IMR-90 (cell line): ENCODE results near the gene FNIP1. TPM values are rescaled to one million over a fixed set of nuclear protein-coding genes. Genes with fewer than 3 reads are reported as not detected.
A peak's percentile ranks its signal among the peaks of the same experiment; 100 is the strongest.

Source experiments
- ATAC-seq: fragments of 200-7000 bp; cut with Tn5 transposase; 2 replicates; pipeline ENCODE4 v1.9.1; 2020; ENCODE audit warnings: low read depth, mild to moderate bottlenecking, moderate library complexity
- BruUV-seq: library from RNA; stranded (reverse); fragments of 400-500 nt; replicated peaks from 2 replicates; lab custom pipeline; 2021; lab: Mats Ljungman, UMichigan
- CTCF ChIA-PET: fragments of 300-600 bp; formaldehyde crosslinking; extraction: SDS; loops from one replicate; lab custom pipeline; 2021; ENCODE audit warnings: antibody characterized with exemption; lab: Yijun Ruan, JAX
- POLR2A ChIA-PET: fragments of 300-600 bp; sonication (Branson Sonifier 250); formaldehyde crosslinking; loops from one replicate; lab custom pipeline; 2022; ENCODE audit warnings: antibody characterized with exemption; ENCODE audit not compliant: unreplicated experiment; lab: Charles Lee
- DNase-seq: peaks from one replicate; pipeline ENCODE4 v3.0.0; 2013
- H2AFZ ChIP-seq: replicated peaks from 2 replicates; pipeline ENCODE3; 2013; ENCODE audit warnings: low read length, mild to moderate bottlenecking; ENCODE audit not compliant: poor library complexity
- H2AK5ac ChIP-seq: 2 replicates; pipeline ENCODE4 v1.6.1; 2013; ENCODE audit warnings: low read depth, low read length, inconsistent platforms
- H2AK9ac ChIP-seq: replicated peaks from 2 replicates; pipeline ENCODE3; 2013; ENCODE audit warnings: mild to moderate bottlenecking, low read depth, low read length, moderate library complexity; ENCODE audit not compliant: poor library complexity
- H2BK120ac ChIP-seq: 2 replicates; pipeline ENCODE4 v1.6.1; 2013; ENCODE audit warnings: low read depth, low read length, inconsistent platforms
- H2BK15ac ChIP-seq: 3 replicates; pipeline ENCODE4 v1.6.1; 2013; ENCODE audit warnings: low read depth, low read length, inconsistent platforms
- H2BK20ac ChIP-seq: 2 replicates; pipeline ENCODE4 v1.6.1; 2013; ENCODE audit warnings: low read depth, mild to moderate bottlenecking, inconsistent platforms, low read length, moderate library complexity
- H2BK5ac ChIP-seq: 2 replicates; pipeline ENCODE4 v1.6.1; 2013; ENCODE audit warnings: mild to moderate bottlenecking, low read depth, low read length, inconsistent platforms; ENCODE audit not compliant: poor library complexity, severe bottlenecking
- H3K14ac ChIP-seq: replicated peaks from 2 replicates; pipeline ENCODE4 v1.6.1; 2013; ENCODE audit warnings: low read depth, low read length, inconsistent platforms
- H3K18ac ChIP-seq: 2 replicates; pipeline ENCODE4 v1.6.1; 2013; ENCODE audit warnings: low read depth, low read length, control low read depth
- H3K23ac ChIP-seq: 2 replicates; pipeline ENCODE4 v1.6.1; 2013; ENCODE audit warnings: low read depth, low read length, inconsistent platforms
- H3K27ac ChIP-seq: 2 replicates; pipeline ENCODE4 v1.5.1; 2013; ENCODE audit warnings: mild to moderate bottlenecking, control low read depth, low read length; ENCODE audit not compliant: insufficient read depth
- H3K27me3 ChIP-seq: 2 replicates; pipeline ENCODE4 v1.6.1; 2013; ENCODE audit warnings: low read length; ENCODE audit not compliant: control insufficient read depth, insufficient read depth
- H3K36me3 ChIP-seq: 2 replicates; pipeline ENCODE4 v1.6.1; 2013; ENCODE audit warnings: low read length, mixed read lengths; ENCODE audit not compliant: control insufficient read depth, insufficient read depth
- H3K4ac ChIP-seq: 2 replicates; pipeline ENCODE4 v1.6.1; 2013; ENCODE audit warnings: low read depth, low read length, inconsistent platforms
- H3K4me1 ChIP-seq: 2 replicates; pipeline ENCODE4 v1.6.1; 2013; ENCODE audit warnings: low read length, mixed read lengths; ENCODE audit not compliant: control insufficient read depth, insufficient read depth
- H3K4me2 ChIP-seq: 2 replicates; pipeline ENCODE4 v1.6.1; 2013; ENCODE audit warnings: low read depth, mild to moderate bottlenecking, control low read depth, low read length, moderate library complexity
- H3K4me3 ChIP-seq: 2 replicates; pipeline ENCODE4 v1.5.1; 2013; ENCODE audit warnings: low read depth, mild to moderate bottlenecking, control low read depth, low read length, moderate library complexity; ENCODE audit not compliant: insufficient read depth
- H3K56ac ChIP-seq: 2 replicates; pipeline ENCODE4 v1.6.1; 2013; ENCODE audit warnings: low read length, inconsistent platforms; ENCODE audit not compliant: insufficient read depth; ENCODE audit errors: extremely low read depth
- H3K79me1 ChIP-seq, 2 experiments: 2 replicates each; pipeline ENCODE4 v1.6.1; 2013; ENCODE audit warnings: low read length in 2 of 2, inconsistent platforms in 1 of 2, low read depth in 1 of 2
- H3K9ac ChIP-seq: 2 replicates; pipeline ENCODE4 v1.6.1; 2013; ENCODE audit warnings: low read depth, low read length, control low read depth
- H3K9me1 ChIP-seq: 2 replicates; pipeline ENCODE4 v1.6.1; 2013; ENCODE audit warnings: low read length, inconsistent platforms; ENCODE audit not compliant: insufficient read depth
- H3K9me3 ChIP-seq: 2 replicates; pipeline ENCODE4 v1.6.1; 2013; ENCODE audit warnings: low read length; ENCODE audit not compliant: control insufficient read depth, insufficient read depth
- H4K20me1 ChIP-seq: 2 replicates; pipeline ENCODE4 v1.6.1; 2013; ENCODE audit warnings: low read length, inconsistent platforms; ENCODE audit not compliant: insufficient read depth
- H4K5ac ChIP-seq: 2 replicates; pipeline ENCODE4 v1.6.1; 2013; ENCODE audit warnings: mild to moderate bottlenecking, low read depth, low read length, control low read depth
- H4K8ac ChIP-seq, 2 experiments: 2 replicates each; pipeline ENCODE4 v1.6.1; 2013; ENCODE audit warnings: low read depth in 2 of 2, low read length in 2 of 2, control low read depth in 1 of 2, inconsistent platforms in 1 of 2
- H4K91ac ChIP-seq: 2 replicates; pipeline ENCODE4 v1.6.1; 2013; ENCODE audit warnings: low read depth, low read length, inconsistent platforms; ENCODE audit not compliant: insufficient read depth
- BHLHE40 ChIP-seq: fragments of 150-350 bp; IDR thresholded peaks from 2 replicates; pipeline ENCODE4 v1.6.1; 2016; ENCODE audit warnings: mild to moderate bottlenecking, low read depth, low read length
- CEBPB ChIP-seq: IDR thresholded peaks from 2 replicates; pipeline ENCODE4 v1.6.1; 2012; ENCODE audit warnings: low read depth, low read length, improper control_type of control experiment
- MAZ ChIP-seq: IDR thresholded peaks from 2 replicates; pipeline ENCODE4 v1.6.1; 2012; ENCODE audit warnings: low read depth, mild to moderate bottlenecking, low read length, improper control_type of control experiment, moderate library complexity, borderline replicate concordance
- POLR2A ChIP-seq: IDR thresholded peaks from 2 replicates; pipeline ENCODE4 v1.6.1; 2012; ENCODE audit warnings: mild to moderate bottlenecking, low read depth, low read length
- RCOR1 ChIP-seq: IDR thresholded peaks from 2 replicates; pipeline ENCODE4 v1.6.1; 2012; ENCODE audit warnings: mild to moderate bottlenecking, low read length, improper control_type of control experiment; ENCODE audit not compliant: insufficient replicate concordance
- WGBS, 2 experiments: methylation state at CpG; one replicate each; pipeline versions ENCODE4 v1.1.5 to v1.1.7; 2013; ENCODE audit warnings: missing lambda C conversion rate in 2 of 2; ENCODE audit not compliant: insufficient read length in 1 of 2; ENCODE audit errors: extremely low coverage in 2 of 2; 5-methylcytosine and 5-hydroxymethylcytosine counted together
- dilution Hi-C: fragments of 300-500 bp; cut with HindIII; formaldehyde crosslinking; loops from one replicate; pipeline ENCODE4 v1.14.3; 2018; ENCODE audit warnings: low sequenced_read_pairs; ENCODE audit not compliant: unreplicated experiment
- in situ Hi-C: fragments of 300-500 bp; cut with MboI; formaldehyde crosslinking; loops from 3 replicates; pipeline ENCODE4 v1.14.3; 2019; ENCODE audit warnings: low sequenced_read_pairs, inconsistent platforms, mixed read lengths
- intact Hi-C: fragments of 100-400 bp; cut with micrococcal nuclease; formaldehyde crosslinking; loops from 2 replicates; pipeline ENCODE4 v1.10.0; 2022
- polyA plus RNA-seq, 3 experiments: library from polyadenylated mRNA; depleted of rRNA; stranded (reverse); fragments of >200 nt; gene quantifications; 2 replicates each; pipeline ENCODE4 v1.2.3, GENCODE V29; 2012; ENCODE audit warnings: low replicate concordance in 1 of 3
- total RNA-seq: library from RNA; depleted of rRNA; stranded (reverse); fragments of >200 nt; gene quantifications from 2 replicates; pipeline ENCODE4 v1.2.3, GENCODE V29; 2012
- TF ChIP-seq, protein P1 (sequence below): conservative IDR thresholded peaks from 2 replicates; pipeline ENCODE4 v1.5.1; 2012; ENCODE audit warnings: mild to moderate bottlenecking, low read depth, low read length, improper control_type of control experiment
- TF ChIP-seq, protein P2 (sequence below): fragments of 150-350 bp; IDR thresholded peaks from 2 replicates; pipeline ENCODE4 v1.6.1; 2017; ENCODE audit warnings: mild to moderate bottlenecking, antibody characterized with exemption, low read length, low read depth
- TF ChIP-seq, protein P3 (sequence below): fragments of 150-350 bp; IDR thresholded peaks from 2 replicates; pipeline ENCODE4 v1.6.1; 2016; ENCODE audit warnings: low read depth, mild to moderate bottlenecking, low read length, moderate library complexity, borderline replicate concordance

FNIP1 gene
- total and polyA plus RNA-seq, 2 of the 4 experiments (the other 2 are of a cell fraction), result 5.6 to 34.1 TPM

DNA sequence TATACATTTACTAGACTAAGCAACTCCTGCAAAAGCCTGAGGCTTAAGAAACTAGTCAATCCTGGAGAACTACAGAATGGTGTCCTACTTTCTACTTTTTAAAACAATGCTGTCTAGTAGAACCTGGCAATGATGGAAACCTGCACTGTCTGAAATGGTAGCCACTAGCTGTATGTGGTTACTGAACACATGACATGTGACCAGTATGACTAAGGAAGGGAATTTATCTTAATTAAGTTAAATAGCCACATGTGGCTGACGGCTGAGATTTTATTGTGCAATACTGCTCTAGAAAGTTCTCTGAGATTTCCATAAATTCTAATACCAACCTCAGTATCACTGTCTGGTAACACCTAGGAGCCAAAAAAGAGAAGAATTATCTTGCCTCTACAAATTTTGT lies 116.9 kb downstream of the FNIP1 start:
- Histone ChIP-seq H3K9ac (no peak overlapping the region), H3K27me3 (no peaks in the 10 kb centered on the region), H3K23ac (no peak overlapping the region), H3K9me3 (no peaks in the 10 kb centered on the region), H2AFZ (no peak overlapping the region), H3K36me3 (peaks cover 19% of the 10 kb centered on the region), H3K9me1 (peaks cover 3% of the 10 kb centered on the region; the same call in 1 of the 2 replicates), H2AK9ac (no peak overlapping the region), H4K8ac (no peak overlapping the region), H2AK5ac (no peak overlapping the region), H3K4me2 (peak overlapping the region; percentile 3; the same call in 1 of the 2 replicates), H4K5ac (no peak overlapping the region), H2BK120ac (no peak overlapping the region), H2BK5ac (peak overlapping the region; percentile 31), H3K4ac (no peak overlapping the region), H3K4me1 (0 out of 2 replicates have a peak, but pooled peaks cover 2% of the 10 kb centered on the region), H2BK20ac (no peak overlapping the region), H3K18ac (no peak overlapping the region), H3K56ac (no peak overlapping the region), H4K20me1 (no peaks in the 10 kb centered on the region), H3K27ac (no peak overlapping the region), H3K14ac (no peak overlapping the region), H2BK15ac (no peak overlapping the region), H3K79me1 (peaks cover 8 to 34% of the 10 kb centered on the region in 2 experiments), H3K4me3 (no peak overlapping the region), H4K91ac (no peak overlapping the region)
- TF ChIP-seq, protein P1, sequence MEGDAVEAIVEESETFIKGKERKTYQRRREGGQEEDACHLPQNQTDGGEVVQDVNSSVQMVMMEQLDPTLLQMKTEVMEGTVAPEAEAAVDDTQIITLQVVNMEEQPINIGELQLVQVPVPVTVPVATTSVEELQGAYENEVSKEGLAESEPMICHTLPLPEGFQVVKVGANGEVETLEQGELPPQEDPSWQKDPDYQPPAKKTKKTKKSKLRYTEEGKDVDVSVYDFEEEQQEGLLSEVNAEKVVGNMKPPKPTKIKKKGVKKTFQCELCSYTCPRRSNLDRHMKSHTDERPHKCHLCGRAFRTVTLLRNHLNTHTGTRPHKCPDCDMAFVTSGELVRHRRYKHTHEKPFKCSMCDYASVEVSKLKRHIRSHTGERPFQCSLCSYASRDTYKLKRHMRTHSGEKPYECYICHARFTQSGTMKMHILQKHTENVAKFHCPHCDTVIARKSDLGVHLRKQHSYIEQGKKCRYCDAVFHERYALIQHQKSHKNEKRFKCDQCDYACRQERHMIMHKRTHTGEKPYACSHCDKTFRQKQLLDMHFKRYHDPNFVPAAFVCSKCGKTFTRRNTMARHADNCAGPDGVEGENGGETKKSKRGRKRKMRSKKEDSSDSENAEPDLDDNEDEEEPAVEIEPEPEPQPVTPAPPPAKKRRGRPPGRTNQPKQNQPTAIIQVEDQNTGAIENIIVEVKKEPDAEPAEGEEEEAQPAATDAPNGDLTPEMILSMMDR, result no peak
- TF ChIP-seq CEBPB (peak; percentile 96), MAZ (no peak), POLR2A (no peak), BHLHE40 (no peak), RCOR1 (no peak)
- TF ChIP-seq, protein P2, sequence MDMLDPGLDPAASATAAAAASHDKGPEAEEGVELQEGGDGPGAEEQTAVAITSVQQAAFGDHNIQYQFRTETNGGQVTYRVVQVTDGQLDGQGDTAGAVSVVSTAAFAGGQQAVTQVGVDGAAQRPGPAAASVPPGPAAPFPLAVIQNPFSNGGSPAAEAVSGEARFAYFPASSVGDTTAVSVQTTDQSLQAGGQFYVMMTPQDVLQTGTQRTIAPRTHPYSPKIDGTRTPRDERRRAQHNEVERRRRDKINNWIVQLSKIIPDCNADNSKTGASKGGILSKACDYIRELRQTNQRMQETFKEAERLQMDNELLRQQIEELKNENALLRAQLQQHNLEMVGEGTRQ, result peak; percentile 70; the same call in 1 of the 2 replicates
- TF ChIP-seq, protein P3, sequence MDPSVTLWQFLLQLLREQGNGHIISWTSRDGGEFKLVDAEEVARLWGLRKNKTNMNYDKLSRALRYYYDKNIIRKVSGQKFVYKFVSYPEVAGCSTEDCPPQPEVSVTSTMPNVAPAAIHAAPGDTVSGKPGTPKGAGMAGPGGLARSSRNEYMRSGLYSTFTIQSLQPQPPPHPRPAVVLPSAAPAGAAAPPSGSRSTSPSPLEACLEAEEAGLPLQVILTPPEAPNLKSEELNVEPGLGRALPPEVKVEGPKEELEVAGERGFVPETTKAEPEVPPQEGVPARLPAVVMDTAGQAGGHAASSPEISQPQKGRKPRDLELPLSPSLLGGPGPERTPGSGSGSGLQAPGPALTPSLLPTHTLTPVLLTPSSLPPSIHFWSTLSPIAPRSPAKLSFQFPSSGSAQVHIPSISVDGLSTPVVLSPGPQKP, result no peak
- no CpG with 5 or more reads among the region's 1 CpG for WGBS, 2 experiments
- DNase-seq (peak; percentile 75), ATAC-seq (peak; percentile 64)
- no TSS peak for BruUV-seq
- in situ Hi-C loops (no loop called here), dilution Hi-C loops (no loop called here), intact Hi-C loops (no loop called here)
- CTCF ChIA-PET, result interaction anchor here (1.1 kb wide), 1 partner anchor 90 kb away, joined by 4 read pairs; no protein-coding TSS in a partner anchor
- POLR2A ChIA-PET, result no interaction called here
